ENCODE data around the gene CCDC74A.
"Not testable (repeated sequence)": the region's sequence is repeated elsewhere in the genome, so short reads cannot be mapped to it uniquely, and the experiment has no call there.

The CCDC74A gene

DNA sequence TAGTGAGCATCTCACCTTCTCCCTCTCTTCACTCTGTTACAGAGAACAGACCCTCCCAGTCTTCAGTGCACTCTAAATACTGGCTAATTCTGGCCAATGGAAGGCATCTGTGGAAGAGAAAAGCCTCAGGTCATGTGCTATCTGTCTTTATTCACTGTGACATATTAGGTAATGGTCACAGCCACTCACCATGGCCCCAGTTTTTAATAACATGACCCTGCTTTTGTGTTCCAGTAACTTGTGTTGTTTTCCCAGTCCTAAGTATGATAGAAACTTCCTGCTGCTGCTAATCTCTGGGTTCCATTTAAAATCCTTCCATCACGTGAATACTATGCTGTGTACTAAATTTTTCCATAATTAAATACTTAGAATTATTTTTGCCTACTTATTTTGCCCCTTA lies 40.7 kb downstream of the CCDC74A start:
- DNase-seq: not testable (repeated sequence)

DNA sequence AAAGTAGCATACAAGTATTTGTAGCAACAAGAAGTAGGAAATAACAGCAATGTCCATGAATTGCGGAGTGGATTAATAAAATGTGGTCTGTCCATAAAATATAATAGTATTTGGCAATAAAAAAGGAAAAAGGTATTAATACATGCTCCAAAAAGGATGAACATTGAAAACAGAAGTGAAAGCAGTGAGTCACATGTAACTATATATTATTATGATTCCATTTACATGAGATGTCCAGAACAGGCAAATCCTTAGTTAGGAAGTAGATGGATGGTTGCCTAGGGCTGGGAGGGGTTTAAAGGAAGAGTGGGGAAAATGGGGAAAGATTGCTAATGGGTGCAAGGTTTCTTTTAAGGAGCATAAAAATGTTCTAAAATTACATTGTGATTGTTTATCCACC lies 44.5 kb downstream of the CCDC74A start:
- DNase-seq: no peak

DNA sequence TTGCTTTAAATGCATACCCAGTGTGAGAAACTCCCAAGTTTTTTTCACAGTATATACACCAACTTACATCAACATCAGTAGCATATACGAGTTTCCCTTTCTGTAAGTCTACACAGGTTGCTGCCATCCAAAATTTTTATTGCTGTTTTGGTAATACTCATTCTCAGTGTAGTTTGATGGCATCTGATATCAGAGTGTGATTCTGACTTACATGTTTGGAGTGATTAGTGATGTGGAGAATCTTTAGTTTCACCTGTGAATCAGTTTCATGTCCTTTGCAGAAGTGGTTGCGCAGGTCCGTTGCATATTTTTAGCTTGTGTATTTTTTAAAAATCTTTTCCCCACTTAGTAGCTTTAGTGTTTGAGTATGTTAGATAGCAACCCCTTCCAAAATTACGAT lies 50.1 kb downstream of the CCDC74A start:
- DNase-seq: no peak

DNA sequence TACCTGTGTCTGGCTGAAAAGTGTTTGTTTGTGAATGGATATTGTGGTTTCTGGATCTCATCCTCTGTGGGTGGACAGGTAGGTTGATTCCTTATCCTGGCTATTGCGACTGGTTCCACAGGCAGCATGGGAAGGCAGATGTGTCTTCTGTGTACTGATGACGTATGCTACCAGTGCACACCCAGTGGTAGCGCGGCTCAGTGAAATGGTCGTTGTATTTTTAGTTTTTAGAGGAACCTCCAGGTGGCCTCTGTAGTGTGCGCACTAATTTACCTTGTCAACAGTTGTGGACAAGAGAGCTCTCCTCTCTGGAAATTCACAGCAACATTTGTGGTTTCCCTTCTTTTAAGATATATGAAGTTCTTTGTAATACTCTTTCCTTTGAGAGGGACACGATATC lies 52.5 kb downstream of the CCDC74A start:
- no peak for DNase-seq

Measured in NCI-H1694 treated with DMSO at 0.1 percent for 48 hours (cell line).